ENCODE measurements around the gene IZUMO1. TPM values are rescaled to one million over a fixed set of nuclear protein-coding genes. Genes with fewer than 3 reads are reported as not detected.

The IZUMO1 gene
- total and polyA plus RNA-seq, 9 of the 15 experiments (the other 6 are each of a cell fraction or from before 2014, with no cell fraction given): 0.14 to 2.1 (median 0.73) TPM

- TF ChIP-seq CTCF (IDR thresholded peaks at IDR 0.05 in 2 of 3, conservative IDR thresholded peaks at IDR 0.05 in 1 of 3; ENCODE audit: insufficient read depth in 2 of 3, low read depth in 1 of 3, low read length in 3 of 3) (no peak), MTA3 (IDR thresholded peaks at IDR 0.05; ENCODE audit: borderline replicate concordance) (no peak; the same call in 1 of the 2 replicates), SIX5 (IDR thresholded peaks at IDR 0.05; ENCODE audit: borderline replicate concordance in 1 of 2, insufficient read depth in 1 of 2, low read depth in 1 of 2, low read length in 2 of 2) (no peak), ZNF318 (IDR thresholded peaks at IDR 0.05; ENCODE audit: borderline replicate concordance in 1 of 2, low read depth in 1 of 2) (no peak), ZBTB8A (IDR thresholded peaks at IDR 0.05; ENCODE audit: partially characterized antibody) (no peak), GABPB1 (CRISPR knock-in tag; IDR thresholded peaks at IDR 0.05) (0 out of 2 replicates have a peak, but pooled peaks have one; percentile 36), ZNF398 (CRISPR knock-in tag; IDR thresholded peaks at IDR 0.05) (no peak), TSC22D4 (tag; IDR thresholded peaks at IDR 0.05) (no peak), ZNF280A (IDR thresholded peaks at IDR 0.05; ENCODE audit: low read depth, partially characterized antibody) (no peak), CGGBP1 (CRISPR knock-in tag; IDR thresholded peaks at IDR 0.05) (no peak)
These were observed 5.3 kb downstream of the IZUMO1 start (continued) for GRCh38 chr19:48741129-48741999.
